Hepatocyte (in vitro differentiated cells): ENCODE data around the gene ESPL1.

Source experiments
- EZH2 ChIP-seq: fragments of 200-600 bp; sonication (generic); IDR thresholded peaks from 2 replicates; pipeline ENCODE4 v1.6.1; 2016; ENCODE audit warnings: antibody characterized with exemption, mild to moderate bottlenecking, borderline replicate concordance
- TF ChIP-seq, protein P1 (sequence below): fragments of 200-600 bp; sonication (generic); IDR thresholded peaks from 2 replicates; pipeline ENCODE4 v1.5.1; 2016; ENCODE audit warnings: antibody characterized with exemption, mild to moderate bottlenecking; ENCODE audit not compliant: poor library complexity

DNA sequence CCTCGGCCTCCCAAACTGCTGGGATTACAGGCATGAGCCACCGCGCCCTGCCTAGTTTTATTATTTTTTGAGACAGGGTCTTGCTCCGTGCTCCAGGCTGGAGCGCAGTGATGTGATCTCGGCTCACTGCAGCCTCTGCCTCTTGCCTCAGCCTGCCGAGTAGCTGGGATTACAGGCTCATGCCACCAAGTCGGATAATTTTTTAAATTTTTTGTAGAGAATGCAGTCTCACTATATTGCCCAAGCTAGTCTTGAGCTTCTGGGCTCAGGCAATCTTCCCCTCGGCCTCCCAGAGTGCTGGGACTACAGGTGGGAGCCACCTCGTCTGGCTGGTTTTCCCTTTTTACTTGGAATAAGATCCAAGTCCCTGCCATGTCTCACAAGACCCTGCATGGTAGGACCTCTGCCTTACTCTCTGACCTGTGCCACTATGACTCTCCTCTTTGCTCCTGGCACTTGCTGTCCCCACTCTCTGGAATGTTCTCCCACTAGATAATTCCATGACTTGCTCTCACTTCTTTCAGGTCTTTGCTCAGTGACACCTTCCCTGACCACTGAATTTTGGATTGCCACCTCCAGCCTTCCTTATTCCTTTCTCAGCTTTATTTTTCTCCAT is 28.3 kb upstream of the ESPL1 start:
- TF ChIP-seq, protein P1, sequence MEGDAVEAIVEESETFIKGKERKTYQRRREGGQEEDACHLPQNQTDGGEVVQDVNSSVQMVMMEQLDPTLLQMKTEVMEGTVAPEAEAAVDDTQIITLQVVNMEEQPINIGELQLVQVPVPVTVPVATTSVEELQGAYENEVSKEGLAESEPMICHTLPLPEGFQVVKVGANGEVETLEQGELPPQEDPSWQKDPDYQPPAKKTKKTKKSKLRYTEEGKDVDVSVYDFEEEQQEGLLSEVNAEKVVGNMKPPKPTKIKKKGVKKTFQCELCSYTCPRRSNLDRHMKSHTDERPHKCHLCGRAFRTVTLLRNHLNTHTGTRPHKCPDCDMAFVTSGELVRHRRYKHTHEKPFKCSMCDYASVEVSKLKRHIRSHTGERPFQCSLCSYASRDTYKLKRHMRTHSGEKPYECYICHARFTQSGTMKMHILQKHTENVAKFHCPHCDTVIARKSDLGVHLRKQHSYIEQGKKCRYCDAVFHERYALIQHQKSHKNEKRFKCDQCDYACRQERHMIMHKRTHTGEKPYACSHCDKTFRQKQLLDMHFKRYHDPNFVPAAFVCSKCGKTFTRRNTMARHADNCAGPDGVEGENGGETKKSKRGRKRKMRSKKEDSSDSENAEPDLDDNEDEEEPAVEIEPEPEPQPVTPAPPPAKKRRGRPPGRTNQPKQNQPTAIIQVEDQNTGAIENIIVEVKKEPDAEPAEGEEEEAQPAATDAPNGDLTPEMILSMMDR = no peak
- TF ChIP-seq EZH2 = no peak
